Forelimb muscle (tissue), 1 donor: Measurements from ENCODE around the gene MGAT4A. TPM values are rescaled to one million over a fixed set of nuclear protein-coding genes. Genes with fewer than 3 reads are reported as not detected.

Source experiments
- DNase-seq: peaks from one replicate; pipeline ENCODE4 v3.0.0-alpha.2; 2013; ENCODE audit warnings: low read depth
- polyA plus RNA-seq: library from polyadenylated mRNA; unstranded; fragments of 120-200 nt; gene quantifications from one replicate; pipeline ENCODE4 v1.2.1, GENCODE V29; 2013; ENCODE audit not compliant: insufficient read length

Gene MGAT4A
- 3.8 TPM for polyA plus RNA-seq

GRCh38 chr2:98731041-98731893, at the start of gene MGAT4A:
Gene MGAT4A, minus strand, starts transcription at chr2:98731132. Its CDS starts 4,800 bp downstream, at chr2:98726332.
- DNase-seq = no peak

- DNase-seq = no peak
These were observed 48.0 kb upstream of the MGAT4A start for GRCh38 chr2:98778741-98779483.

GRCh38 chr2:98778151-98778550, 47.2 kb upstream of the MGAT4A start:
- no peak for DNase-seq

- DNase-seq = no peak
These were observed 46.8 kb upstream of the MGAT4A start for GRCh38 chr2:98777710-98778109.

GRCh38 chr2:98777076-98777475, 46.1 kb upstream of the MGAT4A start:
- no peak for DNase-seq

GRCh38 chr2:98776136-98776535, 45.2 kb upstream of the MGAT4A start:
- no peak for DNase-seq

- no peak for DNase-seq
These were observed 44.4 kb upstream of the MGAT4A start for GRCh38 chr2:98775146-98775986.

GRCh38 chr2:98773907-98774306, 43.0 kb upstream of the MGAT4A start:
- no peak for DNase-seq

GRCh38 chr2:98773169-98773568, 42.2 kb upstream of the MGAT4A start:
- DNase-seq = no peak

GRCh38 chr2:98772536-98772935, 41.6 kb upstream of the MGAT4A start:
- DNase-seq = no peak

GRCh38 chr2:98771721-98772524, 41.0 kb upstream of the MGAT4A start:
- no peak for DNase-seq

- DNase-seq = no peak
These were observed 40.3 kb upstream of the MGAT4A start for GRCh38 chr2:98771264-98771663.

GRCh38 chr2:98769784-98770183, 38.9 kb upstream of the MGAT4A start:
- DNase-seq = no peak

- DNase-seq = no peak
These were observed 38.2 kb upstream of the MGAT4A start for GRCh38 chr2:98769114-98769476.

- no peak for DNase-seq
These were observed 37.6 kb upstream of the MGAT4A start for GRCh38 chr2:98768384-98769113.

- no peak for DNase-seq
These were observed 33.6 kb upstream of the MGAT4A start for GRCh38 chr2:98764499-98764898.

- DNase-seq = no peak
These were observed 32.4 kb upstream of the MGAT4A start for GRCh38 chr2:98763209-98763951.

GRCh38 chr2:98761909-98762308, 31.0 kb upstream of the MGAT4A start:
- DNase-seq = no peak

- no peak for DNase-seq
These were observed 30.4 kb upstream of the MGAT4A start for GRCh38 chr2:98761267-98761781.
